Measurements from ENCODE around the gene PRSS8. TPM values are rescaled to one million over a fixed set of nuclear protein-coding genes. Genes with fewer than 3 reads are reported as not detected.
"Not testable (repeated sequence)": the region's sequence is repeated elsewhere in the genome, so short reads cannot be mapped to it uniquely, and the experiment has no call there.

The PRSS8 gene
- total RNA-seq, 1 experiment from 2014 or later = 108 TPM

- no peaks in the 10 kb centered on the region for H3K27me3 Mint-ChIP-seq (ENCODE audit: unreplicated experiment)
- no peaks in the 10 kb centered on the region for H3K9me3 Mint-ChIP-seq (ENCODE audit: low read depth, unreplicated experiment)
- no TSS peak for BruUV-seq (replicated peaks)
- no peak overlapping the region for H3K4me3 Mint-ChIP-seq (ENCODE audit: low read depth, unreplicated experiment)
- H3K4me1 Mint-ChIP-seq (ENCODE audit: low read depth, unreplicated experiment) = peaks cover under 1% of the 10 kb centered on the region
- intact Hi-C loops (cut with micrococcal nuclease; ENCODE audit: unreplicated experiment) = no loop called here
- no peak overlapping the region for H3K27ac Mint-ChIP-seq (ENCODE audit: unreplicated experiment)
- CTCF ChIA-PET = no interaction called here
- DNase-seq = no peak
- peaks cover 32% of the 10 kb centered on the region for H3K36me3 Mint-ChIP-seq (ENCODE audit: insufficient read depth, unreplicated experiment)
- no peak for TF ChIP-seq CTCF (IDR thresholded peaks at IDR 0.05; ENCODE audit: unreplicated experiment)
These were observed 41.6 kb upstream of the PRSS8 start for GRCh38 chr16:31177136-31177535.

GRCh38 chr16:31170048-31170447 lies 34.5 kb upstream of the PRSS8 start:
- intact Hi-C loops (cut with micrococcal nuclease; ENCODE audit: unreplicated experiment); DNase-seq; H3K27me3 Mint-ChIP-seq (ENCODE audit: unreplicated experiment); CTCF ChIA-PET; BruUV-seq (replicated peaks); H3K4me1 Mint-ChIP-seq (ENCODE audit: low read depth, unreplicated experiment); H3K9me3 Mint-ChIP-seq (ENCODE audit: low read depth, unreplicated experiment); H3K27ac Mint-ChIP-seq (ENCODE audit: unreplicated experiment); H3K4me3 Mint-ChIP-seq (ENCODE audit: low read depth, unreplicated experiment); H3K36me3 Mint-ChIP-seq (ENCODE audit: insufficient read depth, unreplicated experiment): not testable (repeated sequence)

- intact Hi-C loops (cut with micrococcal nuclease; ENCODE audit: unreplicated experiment) = no loop called here
- Mint-ChIP-seq H3K27ac (ENCODE audit: unreplicated experiment) (no peak overlapping the region), H3K4me1 (ENCODE audit: low read depth, unreplicated experiment) (peaks cover 8% of the 10 kb centered on the region), H3K36me3 (ENCODE audit: insufficient read depth, unreplicated experiment) (no peaks in the 10 kb centered on the region), H3K27me3 (ENCODE audit: unreplicated experiment) (no peaks in the 10 kb centered on the region), H3K4me3 (ENCODE audit: low read depth, unreplicated experiment) (no peak overlapping the region), H3K9me3 (ENCODE audit: low read depth, unreplicated experiment) (no peaks in the 10 kb centered on the region)
- CTCF ChIA-PET = interaction anchor here (0.7 to 0.8 kb wide), 2 partner anchors 29 to 197 kb away, joined by 3 to 6 read pairs; no protein-coding TSS in a partner anchor
- TF ChIP-seq CTCF (IDR thresholded peaks at IDR 0.05; ENCODE audit: unreplicated experiment) = no peak
- no peak for DNase-seq
- BruUV-seq (replicated peaks) = no TSS peak
These were observed 33.3 kb upstream of the PRSS8 start for GRCh38 chr16:31168848-31169247.

- CTCF ChIA-PET = interaction anchor here (0.6 kb wide), 1 partner anchor 22 kb away, joined by 4 read pairs; no protein-coding TSS in a partner anchor
- no peak for DNase-seq
- Mint-ChIP-seq H3K4me3 (ENCODE audit: low read depth, unreplicated experiment) (no peak overlapping the region), H3K27ac (ENCODE audit: unreplicated experiment) (no peak overlapping the region), H3K36me3 (ENCODE audit: insufficient read depth, unreplicated experiment) (no peaks in the 10 kb centered on the region), H3K27me3 (ENCODE audit: unreplicated experiment) (no peaks in the 10 kb centered on the region), H3K4me1 (ENCODE audit: low read depth, unreplicated experiment) (peaks cover 8% of the 10 kb centered on the region), H3K9me3 (ENCODE audit: low read depth, unreplicated experiment) (no peaks in the 10 kb centered on the region)
- BruUV-seq (replicated peaks) = no TSS peak
- TF ChIP-seq CTCF (IDR thresholded peaks at IDR 0.05; ENCODE audit: unreplicated experiment) = no peak
- intact Hi-C loops (cut with micrococcal nuclease; ENCODE audit: unreplicated experiment) = no loop called here
These were observed 31.8 kb upstream of the PRSS8 start for GRCh38 chr16:31167315-31167714.

- no peak overlapping the region for H3K27ac Mint-ChIP-seq (ENCODE audit: unreplicated experiment)
- H3K36me3 Mint-ChIP-seq (ENCODE audit: insufficient read depth, unreplicated experiment) = no peaks in the 10 kb centered on the region
- no peak for TF ChIP-seq CTCF (IDR thresholded peaks at IDR 0.05; ENCODE audit: unreplicated experiment)
- no peak overlapping the region for H3K4me3 Mint-ChIP-seq (ENCODE audit: low read depth, unreplicated experiment)
- no peaks in the 10 kb centered on the region for H3K27me3 Mint-ChIP-seq (ENCODE audit: unreplicated experiment)
- intact Hi-C loops (cut with micrococcal nuclease; ENCODE audit: unreplicated experiment) = loop anchor here (5.0 kb wide), 1 partner anchor 170 kb away; the partner anchor contains the start of gene HSD3B7
- no peak for DNase-seq
- no TSS peak for BruUV-seq (replicated peaks)
- no peaks in the 10 kb centered on the region for H3K9me3 Mint-ChIP-seq (ENCODE audit: low read depth, unreplicated experiment)
- CTCF ChIA-PET = interaction anchor here (0.7 to 1.5 kb wide), 3 partner anchors 15 to 44 kb away, joined by 3 to 4 read pairs (median 4); partner anchors contain the start of gene KAT8
- no peaks in the 10 kb centered on the region for H3K4me1 Mint-ChIP-seq (ENCODE audit: low read depth, unreplicated experiment)
These were observed 21.6 kb upstream of the PRSS8 start for GRCh38 chr16:31157136-31157535.

- H3K27me3 Mint-ChIP-seq (ENCODE audit: unreplicated experiment) = peaks cover 23% of the 10 kb centered on the region
- H3K27ac Mint-ChIP-seq (ENCODE audit: unreplicated experiment); DNase-seq; H3K9me3 Mint-ChIP-seq (ENCODE audit: low read depth, unreplicated experiment); BruUV-seq (replicated peaks); H3K4me3 Mint-ChIP-seq (ENCODE audit: low read depth, unreplicated experiment); intact Hi-C loops (cut with micrococcal nuclease; ENCODE audit: unreplicated experiment); H3K36me3 Mint-ChIP-seq (ENCODE audit: insufficient read depth, unreplicated experiment): not testable (repeated sequence)
- peaks cover 33% of the 10 kb centered on the region for H3K4me1 Mint-ChIP-seq (ENCODE audit: low read depth, unreplicated experiment)
- CTCF ChIA-PET = interaction anchor here (0.6 kb wide), 1 partner anchor 217 kb away, joined by 3 read pairs; no protein-coding TSS in a partner anchor
These were observed 15.4 kb upstream of the PRSS8 start for GRCh38 chr16:31150976-31151375.
